GM21717 (cell line): Measurements from ENCODE around the gene FXR1.
A peak's percentile ranks its signal among the peaks of the same experiment; 100 is the strongest.
"Not testable (repeated sequence)": the region's sequence is repeated elsewhere in the genome, so short reads cannot be mapped to it uniquely, and the experiment has no call there.

Experiments
- ATAC-seq: cut with Tn5 transposase; IDR thresholded peaks from one replicate; pipeline ENCODE4 v1.9.1; 2021; ENCODE audit warnings: mild to moderate bottlenecking, moderate library complexity; ENCODE audit not compliant: unreplicated experiment

FXR1 gene

GRCh38 chr3:180932819-180933218 lies 20.3 kb downstream of the FXR1 start:
- no peak for ATAC-seq

GRCh38 chr3:180934638-180935037 lies 22.2 kb downstream of the FXR1 start:
- ATAC-seq, result no peak

GRCh38 chr3:180940826-180941225 lies 28.4 kb downstream of the FXR1 start:
- ATAC-seq, result no peak

GRCh38 chr3:180947761-180948390 lies 35.4 kb downstream of the FXR1 start:
- peak; percentile 90 for ATAC-seq

- peak; percentile 46 for ATAC-seq
Observed at GRCh38 chr3:180959691-180960090, 47.2 kb downstream of the FXR1 start.

GRCh38 chr3:180961087-180961486 lies 48.6 kb downstream of the FXR1 start:
- no peak for ATAC-seq

- no peak for ATAC-seq
Observed at GRCh38 chr3:180961552-180961951, 49.1 kb downstream of the FXR1 start.

- ATAC-seq, result no peak
Observed at GRCh38 chr3:180962530-180962929, 50.1 kb downstream of the FXR1 start.

GRCh38 chr3:180970931-180971330 lies 58.5 kb downstream of the FXR1 start:
- ATAC-seq, result no peak

- peak; percentile 80 for ATAC-seq
Observed at GRCh38 chr3:180973543-180973942, 61.1 kb downstream of the FXR1 start.

- no peak for ATAC-seq
Observed at GRCh38 chr3:180974286-180974685, 61.8 kb downstream of the FXR1 start.

- ATAC-seq, result no peak
Observed at GRCh38 chr3:180977498-180977897, 65.0 kb downstream of the FXR1 start.

GRCh38 chr3:180979961-180980360 lies 67.5 kb downstream of the FXR1 start:
- ATAC-seq, result no peak

GRCh38 chr3:180980611-180981010 lies 68.1 kb downstream of the FXR1 start:
- no peak for ATAC-seq

GRCh38 chr3:180981912-180982311 lies 69.4 kb downstream of the FXR1 start:
- no peak for ATAC-seq

GRCh38 chr3:180983136-180983535 lies 70.7 kb downstream of the FXR1 start:
- no peak for ATAC-seq

- not testable (repeated sequence) for ATAC-seq
Observed at GRCh38 chr3:180986366-180986765, 73.9 kb downstream of the FXR1 start.

GRCh38 chr3:180987344-180987743 lies 74.9 kb downstream of the FXR1 start:
- ATAC-seq, result no peak

GRCh38 chr3:180989291-180990163 lies 77.1 kb downstream of the FXR1 start, which contains the start of gene DNAJC19:
Gene DNAJC19, minus strand, starts transcription at chr3:180989736. Its CDS starts 134 bp downstream, at chr3:180989602.
- ATAC-seq, result peak; percentile 98

- no peak for ATAC-seq
Observed at GRCh38 chr3:180990505-180990904, 78.0 kb downstream of the FXR1 start.

- no peak for ATAC-seq
Observed at GRCh38 chr3:180996415-180996932, 84.0 kb downstream of the FXR1 start.

- ATAC-seq, result not testable (repeated sequence)
Observed at GRCh38 chr3:181002331-181002730, 89.9 kb downstream of the FXR1 start.
